Measurements from ENCODE around the gene SLIRP.
A peak's percentile ranks its signal among the peaks of the same experiment; 100 is the strongest.
"Not testable (repeated sequence)": the region's sequence is repeated elsewhere in the genome, so short reads cannot be mapped to it uniquely, and the experiment has no call there.

The SLIRP gene

GRCh38 chr14:77746064-77746702 is 38.3 kb downstream of the SLIRP start:
- no peak for DNase-seq

- DNase-seq: not testable (repeated sequence)
These were observed 39.5 kb downstream of the SLIRP start for GRCh38 chr14:77747425-77747824.

GRCh38 chr14:77752266-77752665 is 44.4 kb downstream of the SLIRP start:
- DNase-seq: no peak

- DNase-seq: no peak
These were observed 45.1 kb downstream of the SLIRP start for GRCh38 chr14:77752799-77753516.

DNA sequence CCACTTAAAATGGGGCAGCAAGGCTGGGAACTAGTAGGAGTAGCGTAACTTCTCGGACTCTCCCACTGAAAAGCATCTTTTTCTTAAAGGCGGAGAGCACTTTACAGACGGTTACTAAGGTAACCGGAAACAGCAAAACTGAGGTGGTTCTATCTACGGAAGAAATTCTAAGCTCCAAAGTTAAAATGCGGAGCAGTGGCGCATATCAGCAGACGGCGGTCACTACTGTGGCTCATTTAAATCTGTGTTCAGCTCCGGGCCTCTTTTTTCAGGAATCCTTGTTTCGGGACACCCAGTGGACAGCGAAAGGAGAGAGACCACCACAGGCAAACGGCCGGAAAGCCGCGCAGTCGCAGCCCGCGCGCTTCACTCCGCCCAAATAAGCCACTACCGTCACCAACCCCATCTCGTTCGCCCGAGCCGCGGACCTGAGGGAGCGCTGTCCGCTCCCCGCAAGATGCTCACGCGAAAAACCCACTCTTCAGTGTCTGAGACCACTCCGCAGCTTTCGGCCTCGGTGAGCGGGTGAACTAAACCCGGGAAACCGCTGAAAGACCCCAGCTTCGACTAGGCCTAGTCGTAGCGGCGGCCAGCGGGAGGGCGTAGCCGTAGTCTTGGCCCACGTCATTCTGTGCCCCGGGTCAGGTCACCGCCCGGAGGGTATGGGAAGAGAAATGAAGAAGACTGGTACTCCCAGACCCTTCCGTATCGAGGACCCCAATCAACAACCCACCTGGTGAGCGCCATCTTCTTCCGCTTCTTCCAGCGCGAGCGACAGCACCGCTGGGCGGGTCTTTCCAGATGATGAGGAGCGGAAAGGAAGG is 52.7 kb downstream of the SLIRP start, which contains the start of gene SNW1:
Gene SNW1, minus strand, starts transcription at position 776 of the 824 bp plus-strand sequence. Its CDS starts 29 bp downstream, at position 747.
- DNase-seq: peak; percentile 95

- DNase-seq: peak; percentile 66
These were observed 53.5 kb downstream of the SLIRP start for GRCh38 chr14:77761205-77761931.

DNA sequence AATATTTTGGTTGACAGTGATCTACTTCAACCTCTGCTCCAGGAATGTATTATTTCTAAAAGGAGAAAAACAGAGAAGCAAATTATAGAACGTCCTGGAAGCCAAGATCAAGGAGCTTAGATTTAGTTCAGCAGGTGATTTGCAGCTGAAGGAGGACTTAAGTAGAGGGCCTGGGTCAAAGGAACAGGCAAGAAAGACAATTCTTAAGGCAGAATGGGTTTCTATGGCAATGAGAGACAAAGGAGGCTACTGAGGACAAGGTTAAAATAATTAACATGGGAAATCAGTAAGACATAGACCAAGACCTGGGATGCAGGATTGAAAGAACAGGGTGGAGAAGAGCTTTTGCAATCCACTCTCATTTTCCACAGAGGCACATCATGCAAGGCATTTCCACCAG is 55.4 kb downstream of the SLIRP start:
- no peak for DNase-seq

DNA sequence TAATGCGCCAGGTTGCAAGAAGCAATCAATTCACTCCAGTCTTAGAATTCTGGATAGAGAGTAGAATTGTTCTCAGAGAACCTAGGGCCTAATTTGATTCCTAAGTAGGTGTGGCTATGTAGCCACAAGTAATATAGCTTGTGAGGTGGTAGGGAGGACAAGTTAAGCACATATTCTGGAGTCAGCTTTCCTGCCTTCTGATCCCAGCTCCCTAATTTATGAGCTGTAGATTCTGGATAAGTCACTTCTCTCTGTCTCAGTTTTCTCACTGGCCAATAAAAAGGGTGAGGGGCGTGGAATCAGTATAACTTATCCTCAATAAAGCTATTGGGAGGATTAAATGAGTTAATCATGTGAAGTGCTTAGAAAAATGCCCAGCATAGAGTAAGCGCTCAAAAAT is 56.1 kb downstream of the SLIRP start:
- no peak for DNase-seq
